MM.1S (cell line): ENCODE measurements around the gene PRKCA.

ENCODE experiments used
- DNase-seq: peaks from one replicate; pipeline ENCODE4 v3.0.0-alpha.2; 2015
- H2AFZ ChIP-seq: fragments of 300-600 bp; sonication (generic); 2 replicates; pipeline ENCODE4 v1.6.0; 2016; ENCODE audit warnings: antibody characterized with exemption, low read length
- H3F3A ChIP-seq: fragments of 300-600 bp; sonication (generic); 2 replicates; pipeline ENCODE4 v1.6.1; 2016; ENCODE audit warnings: mild to moderate bottlenecking, antibody characterized with exemption, low read length, moderate library complexity, mixed read lengths; ENCODE audit not compliant: insufficient read depth
- H3K27ac ChIP-seq: fragments of 300-600 bp; sonication (generic); 2 replicates; pipeline ENCODE4 v1.5.1; 2016; ENCODE audit warnings: mild to moderate bottlenecking, low read length
- H3K27me3 ChIP-seq: fragments of 300-600 bp; sonication (generic); replicated peaks from 2 replicates; pipeline ENCODE4 v1.6.0; 2016; ENCODE audit warnings: low read length; ENCODE audit not compliant: insufficient read depth
- H3K36me3 ChIP-seq: fragments of 300-600 bp; sonication (generic); replicated peaks from 2 replicates; pipeline ENCODE4 v1.6.1; 2016; ENCODE audit warnings: mild to moderate bottlenecking, low read length, mixed read lengths; ENCODE audit not compliant: insufficient read depth
- H3K4me1 ChIP-seq: fragments of 300-600 bp; sonication (generic); 2 replicates; pipeline ENCODE4 v1.6.1; 2016; ENCODE audit warnings: low read length, mixed read lengths
- H3K4me2 ChIP-seq: fragments of 300-600 bp; sonication (generic); 2 replicates; pipeline ENCODE4 v1.6.0; 2016; ENCODE audit warnings: low read depth, low read length
- H3K4me3 ChIP-seq: fragments of 300-600 bp; sonication (generic); 2 replicates; pipeline ENCODE4 v1.5.1; 2016; ENCODE audit warnings: low read length, mixed read lengths
- H3K79me2 ChIP-seq: fragments of 300-600 bp; sonication (generic); 2 replicates; pipeline ENCODE4 v1.6.1; 2016; ENCODE audit warnings: mixed run types, low read length, mixed read lengths
- H3K9ac ChIP-seq: fragments of 300-600 bp; sonication (generic); 2 replicates; pipeline ENCODE4 v1.6.1; 2016; ENCODE audit warnings: low read length, mixed read lengths
- H3K9me2 ChIP-seq: fragments of 300-600 bp; sonication (generic); replicated peaks from 2 replicates; pipeline ENCODE4 v1.6.1; 2016; ENCODE audit warnings: mild to moderate bottlenecking, low read length, mixed read lengths; ENCODE audit not compliant: insufficient read depth
- H3K9me3 ChIP-seq: fragments of 300-600 bp; sonication (generic); replicated peaks from 2 replicates; pipeline ENCODE4 v1.6.1; 2016; ENCODE audit warnings: mild to moderate bottlenecking, low read length, mixed read lengths; ENCODE audit not compliant: insufficient read depth
- H4K20me1 ChIP-seq: fragments of 300-600 bp; sonication (generic); 2 replicates; pipeline ENCODE4 v1.6.1; 2016; ENCODE audit warnings: mild to moderate bottlenecking, low read length, moderate library complexity, mixed read lengths; ENCODE audit not compliant: insufficient read depth
- CTCF ChIP-seq: fragments of 300-600 bp; sonication (generic); IDR thresholded peaks from 2 replicates; pipeline ENCODE4 v1.5.1; 2016; ENCODE audit warnings: antibody characterized with exemption, low read length, mixed read lengths
- EZH2 ChIP-seq: fragments of 300-600 bp; sonication (generic); optimal IDR thresholded peaks from 2 replicates; pipeline ENCODE3; 2017; ENCODE audit warnings: low read depth, mild to moderate bottlenecking, antibody characterized with exemption, low read length, mixed read lengths
- EZH2phosphoT487 ChIP-seq: fragments of 300-600 bp; sonication (generic); IDR thresholded peaks from 2 replicates; pipeline ENCODE4 v1.6.1; 2018; ENCODE audit warnings: antibody characterized with exemption, low read length

The PRKCA gene

GRCh38 chr17:66790501-66791061 lies 488.2 kb downstream of the PRKCA start:
- H3K36me3 ChIP-seq = no peaks in the 10 kb centered on the region
- H3K9me3 ChIP-seq = no peaks in the 10 kb centered on the region
- H3K9me2 ChIP-seq = no peaks in the 10 kb centered on the region
- H3K79me2 ChIP-seq = no peaks in the 10 kb centered on the region
- no peak overlapping the region for H3K27ac ChIP-seq
- H3K9ac ChIP-seq = no peak overlapping the region
- H4K20me1 ChIP-seq = no peaks in the 10 kb centered on the region
- H3K4me2 ChIP-seq = no peak overlapping the region
- no peak for DNase-seq
- no peaks in the 10 kb centered on the region for H3K4me1 ChIP-seq
- no peaks in the 10 kb centered on the region for H3F3A ChIP-seq
- H3K27me3 ChIP-seq = no peaks in the 10 kb centered on the region
- no peak overlapping the region for H2AFZ ChIP-seq
- no peak overlapping the region for H3K4me3 ChIP-seq
- TF ChIP-seq EZH2 = no peak
- TF ChIP-seq EZH2phosphoT487 = no peak
- TF ChIP-seq CTCF = no peak

GRCh38 chr17:66791347-66791746 lies 488.9 kb downstream of the PRKCA start:
- Histone ChIP-seq H3K4me2 (no peak overlapping the region), H3K27ac (no peak overlapping the region), H3K79me2 (no peaks in the 10 kb centered on the region), H3K9ac (no peak overlapping the region), H3K4me1 (no peaks in the 10 kb centered on the region), H4K20me1 (no peaks in the 10 kb centered on the region), H3K9me2 (no peaks in the 10 kb centered on the region), H2AFZ (no peak overlapping the region), H3K9me3 (no peaks in the 10 kb centered on the region), H3F3A (no peaks in the 10 kb centered on the region), H3K36me3 (no peaks in the 10 kb centered on the region), H3K4me3 (no peak overlapping the region), H3K27me3 (no peaks in the 10 kb centered on the region)
- no peak for DNase-seq
- TF ChIP-seq EZH2 (no peak), CTCF (no peak), EZH2phosphoT487 (no peak)

DNA sequence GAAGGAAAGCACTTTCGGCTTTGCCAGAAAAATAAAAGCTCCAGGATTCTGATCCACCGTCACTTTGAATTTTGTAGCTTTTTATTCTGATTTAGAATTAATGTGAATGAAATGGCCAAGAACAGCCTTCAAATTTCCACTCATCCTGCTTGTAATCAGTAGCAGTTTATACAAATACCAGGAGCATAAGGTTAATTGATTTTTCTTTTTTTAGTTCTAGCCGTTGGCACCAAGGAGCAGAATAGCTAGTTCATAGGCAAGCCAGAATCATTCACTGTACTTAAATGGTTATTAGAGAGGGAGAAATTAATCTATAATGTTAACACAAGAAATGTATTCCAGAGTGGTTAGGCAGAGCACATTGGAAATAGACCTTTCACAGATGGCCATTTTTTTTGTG lies 491.4 kb downstream of the PRKCA start:
- Histone ChIP-seq H3K27ac (no peak overlapping the region), H3K36me3 (no peaks in the 10 kb centered on the region), H3K4me3 (no peak overlapping the region), H3K27me3 (no peaks in the 10 kb centered on the region), H3K9me3 (no peaks in the 10 kb centered on the region), H3K4me2 (no peak overlapping the region), H3K79me2 (no peaks in the 10 kb centered on the region), H3K4me1 (no peaks in the 10 kb centered on the region), H3F3A (no peaks in the 10 kb centered on the region), H3K9me2 (no peaks in the 10 kb centered on the region), H2AFZ (no peak overlapping the region), H3K9ac (no peak overlapping the region), H4K20me1 (no peaks in the 10 kb centered on the region)
- no peak for DNase-seq
- no peak for TF ChIP-seq EZH2

DNA sequence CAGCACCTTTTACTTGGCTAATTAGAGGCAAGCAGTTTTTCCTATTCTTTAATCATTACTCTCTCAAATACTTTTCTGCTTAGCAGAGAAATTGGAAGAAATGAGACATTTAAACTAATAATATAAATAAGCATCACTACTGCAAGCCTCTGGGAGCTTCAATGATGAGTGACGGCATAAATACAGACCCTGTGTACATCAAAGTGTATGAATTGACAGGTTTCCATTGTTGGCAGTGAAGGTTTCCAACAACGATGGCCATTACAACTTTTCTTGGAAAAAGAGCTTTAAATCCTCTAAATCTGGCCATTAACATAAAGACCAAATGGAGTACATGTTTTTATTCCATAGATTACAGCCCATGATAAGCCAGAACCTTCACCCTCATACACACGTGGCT lies 493.1 kb downstream of the PRKCA start:
- Histone ChIP-seq H3K79me2 (no peaks in the 10 kb centered on the region), H4K20me1 (no peaks in the 10 kb centered on the region), H3K4me2 (no peak overlapping the region), H3K27me3 (no peaks in the 10 kb centered on the region), H3K9ac (no peak overlapping the region), H3K36me3 (no peaks in the 10 kb centered on the region), H3K4me1 (no peaks in the 10 kb centered on the region), H3F3A (no peaks in the 10 kb centered on the region), H3K4me3 (no peak overlapping the region), H3K9me2 (no peaks in the 10 kb centered on the region), H2AFZ (no peak overlapping the region), H3K27ac (no peak overlapping the region), H3K9me3 (no peaks in the 10 kb centered on the region)
- TF ChIP-seq EZH2 (no peak), EZH2phosphoT487 (no peak), CTCF (no peak)
- DNase-seq = no peak
